SK-N-DZ (cell line): ENCODE data around the gene UPK2.
"Not testable (repeated sequence)": the region's sequence is repeated elsewhere in the genome, so short reads cannot be mapped to it uniquely, and the experiment has no call there.

ENCODE experiments used
- DNase-seq: peaks from one replicate; pipeline ENCODE4 v3.0.0-alpha.2; 2015; ENCODE audit warnings: low spot score

UPK2 gene

DNA sequence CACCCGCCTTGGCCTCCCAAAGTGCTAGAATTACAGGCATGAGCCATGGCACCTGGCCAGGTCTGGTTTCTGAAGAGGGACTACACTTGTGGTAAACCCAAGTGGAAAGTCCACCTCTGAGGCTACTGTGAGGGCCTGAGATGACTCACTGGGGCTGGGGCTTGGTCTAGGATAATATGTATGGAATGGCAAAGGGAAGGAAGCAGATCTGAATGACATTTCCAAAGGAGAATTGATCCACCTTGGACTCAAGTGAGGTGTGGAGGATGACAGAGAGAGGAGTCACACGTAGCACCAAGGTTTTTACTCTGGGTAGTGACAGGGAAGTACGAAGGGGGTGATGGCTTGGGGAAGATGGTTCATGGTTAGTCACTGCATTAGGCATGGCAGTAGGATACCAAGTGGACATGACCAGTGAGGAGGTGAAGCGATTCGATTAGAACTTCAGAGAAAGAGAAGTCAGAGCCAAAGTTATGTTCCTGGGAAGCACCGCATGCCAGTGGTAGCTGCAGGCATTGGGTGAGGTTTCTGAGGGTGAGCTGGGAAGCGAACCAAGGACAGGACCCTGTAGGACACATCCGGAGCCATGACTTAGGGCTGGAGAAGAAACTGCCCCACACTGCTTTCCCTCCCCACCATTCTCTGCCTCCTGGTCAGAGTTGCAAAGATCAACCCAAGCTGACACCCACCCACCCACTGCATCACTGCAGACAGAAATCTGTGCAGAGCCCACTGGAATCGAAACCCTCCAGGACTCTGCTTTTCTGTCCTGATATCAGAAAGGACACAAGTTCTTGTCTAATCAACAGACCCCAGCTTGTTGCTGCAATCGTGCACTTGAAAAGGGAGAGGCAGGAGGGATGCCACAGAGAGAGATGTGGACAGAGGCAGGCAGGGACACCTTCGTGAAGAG is 17.4 kb upstream of the UPK2 start:
- no peak for DNase-seq

DNA sequence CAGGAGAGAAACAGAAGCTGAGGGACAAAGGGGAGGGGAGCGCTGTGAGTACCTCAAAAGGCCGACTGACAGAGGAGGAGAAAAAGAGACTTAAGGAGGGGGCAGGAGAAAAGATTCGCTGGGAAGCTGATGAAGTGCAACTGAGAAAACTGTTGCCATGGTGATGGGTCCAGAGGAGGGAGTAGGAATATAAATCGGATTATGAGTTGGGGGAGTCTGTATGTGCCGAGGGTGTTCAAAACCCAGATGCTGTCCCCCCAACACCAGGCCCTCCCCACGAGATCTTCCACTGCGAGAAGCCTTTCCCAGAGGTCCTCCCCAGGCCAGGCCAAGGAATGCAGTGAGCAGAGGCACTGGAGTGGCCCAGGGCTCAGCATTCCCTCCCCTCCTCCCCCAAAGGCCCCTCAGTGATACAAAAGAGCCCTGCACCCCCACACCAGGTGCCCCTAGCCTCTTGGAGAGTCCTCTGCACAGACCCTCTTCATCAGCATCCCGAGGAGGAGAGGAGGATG is 16.6 kb upstream of the UPK2 start:
- no peak for DNase-seq

DNA sequence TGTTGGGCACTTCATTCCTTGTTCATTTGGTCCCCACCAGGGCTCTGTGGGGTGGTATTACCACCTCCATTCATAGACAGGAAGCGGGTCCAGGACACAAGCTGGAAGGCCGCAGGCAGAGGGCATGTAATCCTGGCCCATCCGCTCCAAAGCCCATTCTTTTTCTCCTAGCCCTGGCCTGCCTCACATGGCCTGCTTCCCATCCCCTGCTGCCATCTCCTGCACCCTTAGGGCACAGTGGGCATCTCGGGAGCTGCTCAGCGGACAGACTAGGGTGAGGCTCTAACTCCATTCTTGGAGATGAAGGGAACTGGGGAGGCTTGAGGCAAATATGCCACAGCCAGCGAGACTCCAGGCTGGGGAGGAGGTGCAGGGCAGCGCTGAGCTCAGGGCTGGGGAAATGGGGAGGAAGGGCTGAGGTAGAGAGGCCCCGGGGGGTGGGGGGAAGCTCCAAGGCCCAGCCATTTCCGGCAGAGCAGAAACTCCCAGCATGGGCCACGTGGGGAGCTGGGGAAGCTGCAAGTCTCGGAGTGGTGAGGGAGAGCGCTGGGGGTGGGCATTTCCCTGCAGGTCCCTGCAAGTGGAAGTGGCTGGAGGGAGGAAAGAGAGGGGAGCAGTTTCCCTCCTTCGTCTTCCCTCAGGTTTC is 16.0 kb upstream of the UPK2 start:
- DNase-seq, result peak; percentile 51

DNA sequence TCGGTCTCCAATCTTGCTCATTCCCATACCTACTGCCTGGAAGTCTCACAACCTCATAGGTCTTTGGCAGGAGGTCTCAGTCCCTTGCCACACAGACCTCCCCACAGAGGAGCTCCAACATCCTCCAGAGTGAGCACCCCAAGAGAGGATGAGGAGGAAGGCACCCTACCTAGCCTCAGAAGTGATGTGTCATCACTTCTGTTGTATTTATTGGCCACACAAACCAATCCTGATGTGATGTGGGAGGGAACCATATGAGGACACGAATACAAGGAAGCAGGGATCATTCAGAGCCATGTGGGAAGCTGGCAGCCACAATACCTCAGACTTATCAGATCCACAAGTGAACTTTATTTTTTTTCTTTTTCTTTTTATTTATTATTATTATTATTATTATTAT is 9.0 kb upstream of the UPK2 start:
- no peak for DNase-seq

DNA sequence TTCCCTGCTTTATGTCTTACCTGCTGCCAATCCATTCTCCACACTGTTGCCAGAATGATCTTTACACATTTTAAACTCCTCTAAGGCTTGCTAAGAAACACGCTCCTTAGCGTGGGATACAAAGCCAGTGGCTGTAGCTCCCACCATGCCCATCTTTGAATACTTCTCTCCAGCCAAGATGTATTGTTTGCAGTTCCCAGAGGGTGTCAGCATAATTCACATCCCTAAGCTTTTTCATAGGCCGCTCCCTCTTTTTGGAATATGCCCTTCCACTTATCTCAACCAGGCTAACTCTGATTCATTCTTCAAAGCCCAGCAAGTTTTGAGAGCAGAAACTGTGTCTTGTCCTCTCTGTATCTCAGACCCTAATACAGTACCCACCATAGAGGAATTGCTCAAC is 8.1 kb upstream of the UPK2 start:
- no peak for DNase-seq

DNA sequence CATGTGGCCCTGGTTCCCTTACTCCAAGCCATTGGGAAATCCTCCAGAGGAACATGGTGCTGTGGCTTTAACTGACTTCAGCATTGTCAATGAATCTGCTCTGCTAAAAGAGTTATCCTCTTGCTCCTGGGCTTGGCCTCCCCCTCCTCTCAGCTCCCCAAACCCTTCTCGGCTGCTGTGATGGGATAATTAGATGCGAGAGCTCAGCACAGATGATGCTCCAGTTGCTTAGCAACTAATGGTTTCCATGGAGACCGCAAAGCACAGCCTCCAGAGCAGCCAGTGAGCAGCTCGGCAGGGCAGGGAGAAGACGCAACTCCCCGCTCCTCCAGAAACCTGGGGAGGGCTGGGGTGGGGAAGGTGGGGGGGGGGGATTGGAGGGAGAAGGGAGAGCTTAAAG is 2.8 kb upstream of the UPK2 start:
- peak; percentile 95 for DNase-seq

DNA sequence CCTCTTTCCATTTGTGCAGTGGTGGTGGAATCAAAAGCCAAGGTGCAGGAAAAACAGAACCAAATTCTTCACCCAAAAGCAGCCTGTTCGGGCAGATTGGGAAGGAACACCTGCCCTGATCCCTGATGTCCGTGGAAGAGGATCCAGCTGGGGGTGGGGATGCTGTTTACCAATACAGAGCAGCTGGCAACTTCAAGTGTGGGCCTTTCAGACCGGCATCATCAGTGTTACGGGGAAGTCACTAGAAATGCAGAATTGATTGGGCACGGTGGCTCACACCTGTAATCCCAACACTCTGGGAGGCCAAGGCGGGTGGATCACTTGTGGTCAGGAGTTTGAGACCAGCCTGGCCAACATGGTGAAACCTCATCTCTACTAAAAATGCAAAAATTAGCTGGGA is 2.1 kb upstream of the UPK2 start:
- DNase-seq, result not testable (repeated sequence)

DNA sequence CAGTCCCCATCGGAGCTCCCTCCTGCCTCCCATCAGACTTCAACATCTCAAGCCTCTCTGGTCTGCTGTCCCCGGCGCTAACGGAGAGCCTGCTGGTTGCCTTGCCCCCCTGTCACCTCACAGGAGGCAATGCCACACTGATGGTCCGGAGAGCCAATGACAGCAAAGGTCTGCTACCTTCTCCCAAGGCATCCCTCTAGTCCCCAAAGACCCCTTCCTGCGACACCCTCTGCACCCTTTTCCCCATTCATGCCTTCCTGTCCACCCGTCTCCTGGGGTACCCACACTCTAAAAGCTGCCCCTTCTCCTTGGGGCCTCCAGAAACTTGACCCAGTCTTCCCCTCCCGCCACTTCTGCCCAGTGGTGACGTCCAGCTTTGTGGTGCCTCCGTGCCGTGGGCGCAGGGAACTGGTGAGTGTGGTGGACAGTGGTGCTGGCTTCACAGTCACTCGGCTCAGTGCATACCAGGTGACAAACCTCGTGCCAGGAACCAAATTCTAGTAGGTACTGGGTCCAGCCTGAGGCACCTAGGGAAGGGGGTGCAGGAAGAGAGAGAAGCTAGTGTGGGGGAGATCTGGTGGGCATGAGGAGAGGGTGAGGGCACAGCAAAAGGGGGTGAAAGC is 860 bp downstream of the UPK2 start:
- DNase-seq, result no peak

DNA sequence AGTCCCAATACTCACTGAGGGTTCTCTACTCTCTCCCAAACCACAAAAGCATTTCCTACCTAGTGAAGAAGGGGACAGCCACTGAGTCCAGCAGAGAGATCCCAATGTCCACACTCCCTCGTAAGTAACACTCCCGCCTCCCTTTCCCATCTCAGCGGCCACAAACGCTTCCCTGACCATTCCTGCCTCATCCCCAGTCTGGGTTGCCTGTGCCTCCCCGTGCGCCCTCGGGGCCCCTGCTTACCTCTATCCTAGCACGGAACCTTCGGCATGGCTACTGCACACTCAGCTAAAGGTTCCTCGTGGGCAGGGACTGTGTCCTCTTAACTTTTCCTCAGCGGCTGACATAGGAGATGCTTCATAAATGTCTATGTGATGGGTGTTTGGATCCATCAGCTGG is 1.5 kb downstream of the UPK2 start:
- DNase-seq, result no peak

DNA sequence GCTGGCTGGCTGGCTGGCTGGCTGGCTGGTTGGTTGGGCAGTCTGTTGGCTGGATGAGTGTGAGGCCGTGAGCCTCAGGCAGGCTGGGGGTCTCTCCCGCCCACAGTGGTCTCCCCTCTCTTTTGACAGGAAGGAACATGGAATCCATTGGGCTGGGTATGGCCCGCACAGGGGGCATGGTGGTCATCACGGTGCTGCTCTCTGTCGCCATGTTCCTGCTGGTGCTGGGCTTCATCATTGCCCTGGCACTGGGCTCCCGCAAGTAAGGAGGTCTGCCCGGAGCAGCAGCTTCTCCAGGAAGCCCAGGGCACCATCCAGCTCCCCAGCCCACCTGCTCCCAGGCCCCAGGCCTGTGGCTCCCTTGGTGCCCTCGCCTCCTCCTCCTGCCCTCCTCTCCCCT is 1.9 kb downstream of the UPK2 start:
- DNase-seq, result no peak

DNA sequence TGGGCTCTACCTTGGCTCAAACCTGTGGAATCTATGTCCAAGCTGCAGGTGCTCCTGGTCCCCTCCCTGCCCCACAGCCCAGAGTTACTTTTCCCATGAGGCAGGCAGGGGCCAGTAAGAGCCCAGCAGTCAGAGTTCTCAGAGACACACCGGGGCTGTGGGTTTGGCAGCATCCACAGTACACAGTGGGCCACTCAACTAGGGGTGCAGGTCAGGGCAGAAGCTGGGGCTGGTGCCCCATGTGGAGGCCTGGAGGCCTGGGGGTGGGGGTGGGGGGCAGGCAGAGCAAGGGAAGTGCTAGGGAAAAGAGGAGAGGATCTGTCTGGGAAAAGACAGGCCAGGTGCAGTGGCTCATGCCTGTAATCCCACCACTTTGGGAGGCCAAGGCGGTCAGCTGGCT is 2.5 kb downstream of the UPK2 start:
- DNase-seq, result no peak

DNA sequence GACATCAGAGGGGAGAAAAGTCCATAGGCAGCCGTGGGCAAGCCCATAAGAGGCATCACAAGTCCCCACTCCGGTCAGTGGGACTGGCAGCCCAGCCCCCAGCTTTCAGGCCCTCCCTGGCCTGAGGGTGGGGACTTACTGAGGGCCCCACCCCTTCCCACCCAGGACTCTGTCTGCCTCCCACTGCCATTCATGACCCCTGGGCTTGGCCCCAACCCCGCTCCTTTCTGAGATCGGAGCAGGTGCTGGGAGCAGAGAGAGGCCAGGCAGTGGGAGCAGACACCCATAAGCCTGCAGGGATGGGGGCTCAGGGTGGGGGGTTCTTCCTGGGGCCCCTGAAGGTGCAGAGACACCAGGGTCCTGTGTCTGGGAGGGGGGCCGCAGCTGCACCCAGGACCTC is 5.1 kb downstream of the UPK2 start:
- no peak for DNase-seq

DNA sequence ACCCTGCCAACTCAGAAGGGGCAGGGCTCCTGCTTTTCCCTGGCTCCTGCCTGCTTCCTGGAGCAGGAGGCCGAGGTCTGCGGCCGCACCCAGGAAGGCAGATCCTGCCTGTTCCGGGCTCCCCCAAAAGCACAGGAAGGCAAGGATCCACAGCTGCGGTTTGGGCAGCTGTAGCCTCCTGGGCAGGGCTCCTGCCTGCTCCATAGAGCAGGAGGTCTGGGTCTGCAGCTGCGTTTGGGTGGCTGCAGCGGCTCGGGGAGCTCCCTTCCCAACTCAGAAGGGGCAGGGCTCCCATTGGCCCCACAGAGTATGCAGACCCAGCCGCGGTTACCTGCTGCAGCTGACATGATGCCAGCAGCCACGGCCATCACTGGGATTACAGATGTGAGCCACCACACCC is 5.5 kb downstream of the UPK2 start:
- DNase-seq, result no peak

DNA sequence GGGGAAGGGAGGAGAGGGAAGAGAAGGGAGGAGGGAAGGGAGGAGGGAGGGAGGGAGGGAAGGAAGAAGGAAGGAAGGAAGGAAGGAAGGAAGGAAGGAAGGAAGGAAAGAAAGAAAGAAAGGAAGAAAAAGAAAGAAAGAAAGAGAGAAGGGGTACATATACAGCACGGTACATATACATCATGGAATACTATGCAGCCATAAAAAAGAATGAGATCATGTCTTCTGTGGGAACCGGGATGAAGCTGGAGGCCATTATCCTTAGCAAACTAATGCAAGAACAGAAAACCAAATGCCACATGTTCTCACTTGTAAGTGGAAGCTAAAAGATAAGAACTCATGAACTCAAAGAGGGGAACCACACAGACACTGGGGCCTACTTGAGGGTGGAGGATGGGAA is 13.4 kb downstream of the UPK2 start:
- DNase-seq, result not testable (repeated sequence)

DNA sequence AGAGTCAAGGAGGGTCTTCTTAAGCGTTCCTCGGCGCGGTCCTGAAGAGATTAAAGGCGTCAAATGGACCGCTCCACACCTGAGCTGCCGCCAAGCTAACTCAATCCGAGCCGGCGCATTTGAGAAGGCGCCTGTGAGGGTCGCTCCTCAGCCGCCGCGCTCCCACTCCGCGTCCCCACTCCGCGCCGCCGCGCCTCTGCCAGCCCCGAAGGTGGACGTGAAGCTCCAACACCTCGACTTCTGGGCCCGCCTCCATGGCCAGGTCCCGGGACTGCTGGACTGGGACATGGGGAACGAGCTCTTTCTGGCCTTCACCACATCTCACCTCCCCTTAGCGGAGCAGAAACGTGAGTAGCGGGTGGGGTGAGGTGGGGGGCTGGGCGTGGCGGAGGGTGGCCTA is 15.5 kb downstream of the UPK2 start, which contains the start of gene FOXR1:
TSS of gene FOXR1 (plus strand) at position 116 of the 400 bp plus-strand sequence. CDS start at position 287, 171 bp downstream.
- DNase-seq, result no peak

DNA sequence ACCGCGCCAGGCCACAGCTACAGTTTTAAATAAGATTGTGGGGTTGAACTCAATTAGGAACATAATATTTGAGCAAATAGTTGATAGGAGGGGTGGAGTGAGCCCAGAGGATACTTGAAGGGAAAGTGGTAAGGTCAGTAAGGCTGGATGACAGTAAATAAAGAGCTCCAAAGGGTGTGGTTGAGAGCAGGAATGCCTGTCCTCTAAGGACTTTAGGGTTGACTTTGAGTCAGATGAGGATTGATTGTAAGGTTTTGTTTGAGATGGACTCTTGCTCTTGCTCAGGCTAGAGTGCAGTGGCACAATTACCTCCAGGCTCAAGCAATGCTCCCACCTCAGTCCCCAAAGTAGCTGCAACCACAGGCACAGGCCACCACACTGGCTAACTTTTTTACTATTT is 17.9 kb downstream of the UPK2 start:
- no peak for DNase-seq

DNA sequence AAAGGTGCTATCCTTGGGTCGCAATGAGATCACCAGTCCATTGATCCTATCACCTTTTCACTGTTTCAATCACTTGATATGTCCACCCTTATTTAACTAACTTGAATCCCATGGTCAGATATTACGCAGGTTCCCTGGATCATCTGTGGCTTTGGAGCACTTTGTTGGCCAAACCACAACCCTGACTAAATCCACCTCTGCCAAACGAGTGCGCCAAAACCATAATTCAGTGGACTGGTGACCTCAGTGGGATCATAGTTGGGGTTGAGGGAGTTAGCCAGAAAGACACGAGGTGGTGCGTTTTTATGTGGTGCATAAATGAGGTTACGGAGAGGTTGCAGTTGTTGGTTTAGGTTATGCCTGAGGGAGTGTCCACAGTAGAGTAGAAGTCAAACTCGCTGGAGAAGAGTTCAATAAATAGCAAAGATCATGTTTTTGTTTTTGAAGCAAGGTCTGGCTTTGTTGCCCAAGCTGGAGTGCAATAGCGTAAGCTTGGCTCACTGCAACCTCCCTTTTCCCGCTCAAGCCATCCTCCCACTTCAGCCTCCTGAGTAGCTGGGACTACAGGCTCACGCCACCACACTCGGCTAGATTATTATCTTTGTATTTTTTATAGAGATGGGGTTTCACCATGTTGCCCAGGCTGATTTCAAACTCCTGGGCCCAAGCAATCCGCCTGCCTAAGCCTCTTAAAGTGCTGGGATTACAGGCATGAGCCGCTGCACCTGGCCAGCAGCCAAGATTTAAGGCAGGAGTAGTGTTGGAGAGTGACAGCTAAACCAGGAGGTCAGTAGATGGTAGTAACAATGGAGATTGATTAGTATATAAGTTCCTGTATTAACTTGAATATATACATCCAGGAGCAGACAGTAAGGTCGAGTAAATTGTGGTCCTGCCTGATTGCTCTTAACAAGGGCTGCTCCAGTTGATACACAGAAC is 19.9 kb downstream of the UPK2 start:
- DNase-seq, result no peak

DNA sequence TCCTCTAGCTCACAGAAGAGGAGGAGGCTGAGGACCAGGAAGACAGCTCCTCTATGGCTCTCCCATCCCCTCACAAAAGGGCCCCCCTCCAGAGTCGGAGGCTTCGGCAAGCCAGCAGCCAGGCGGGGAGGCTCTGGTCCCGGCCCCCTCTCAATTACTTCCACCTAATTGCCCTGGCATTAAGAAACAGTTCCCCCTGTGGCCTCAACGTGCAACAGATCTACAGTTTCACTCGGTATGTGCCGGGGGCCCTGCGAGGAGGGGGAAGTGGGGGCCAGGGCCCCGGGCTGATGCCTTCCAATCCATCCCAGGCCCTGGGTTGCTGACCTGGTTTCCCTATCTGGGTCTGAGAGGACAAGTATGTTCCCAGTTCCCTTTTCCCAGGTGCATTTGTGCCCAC is 23.3 kb downstream of the UPK2 start:
- no peak for DNase-seq

DNA sequence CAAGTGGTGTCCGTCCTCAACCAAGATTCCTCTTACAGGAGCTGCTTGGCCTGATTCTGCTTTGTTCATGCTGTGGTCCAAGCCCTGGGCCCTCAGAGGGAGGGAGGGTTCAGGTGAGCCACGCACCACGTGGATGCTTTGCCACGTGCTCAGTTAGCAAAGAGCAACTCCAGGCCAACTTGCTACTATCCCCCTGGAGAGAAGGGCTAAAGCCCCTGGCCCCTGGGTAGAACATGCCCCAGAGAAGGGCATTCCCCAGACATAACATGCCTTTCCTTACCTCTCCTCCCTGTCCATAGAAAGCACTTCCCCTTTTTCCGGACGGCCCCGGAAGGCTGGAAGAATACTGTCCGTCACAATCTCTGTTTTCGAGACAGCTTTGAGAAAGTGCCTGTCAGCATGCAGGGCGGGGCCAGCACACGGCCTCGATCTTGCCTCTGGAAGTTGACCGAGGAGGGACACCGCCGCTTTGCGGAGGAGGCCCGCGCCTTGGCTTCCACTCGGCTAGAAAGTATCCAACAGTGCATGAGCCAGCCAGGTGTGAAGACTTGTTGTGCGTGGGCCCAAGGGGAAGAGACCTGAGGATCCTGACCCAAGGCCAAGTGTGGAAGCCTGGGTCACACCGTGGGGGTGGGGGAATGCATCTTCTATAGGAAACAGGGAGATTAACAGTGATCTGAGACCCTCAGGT is 24.2 kb downstream of the UPK2 start:
- no peak for DNase-seq

DNA sequence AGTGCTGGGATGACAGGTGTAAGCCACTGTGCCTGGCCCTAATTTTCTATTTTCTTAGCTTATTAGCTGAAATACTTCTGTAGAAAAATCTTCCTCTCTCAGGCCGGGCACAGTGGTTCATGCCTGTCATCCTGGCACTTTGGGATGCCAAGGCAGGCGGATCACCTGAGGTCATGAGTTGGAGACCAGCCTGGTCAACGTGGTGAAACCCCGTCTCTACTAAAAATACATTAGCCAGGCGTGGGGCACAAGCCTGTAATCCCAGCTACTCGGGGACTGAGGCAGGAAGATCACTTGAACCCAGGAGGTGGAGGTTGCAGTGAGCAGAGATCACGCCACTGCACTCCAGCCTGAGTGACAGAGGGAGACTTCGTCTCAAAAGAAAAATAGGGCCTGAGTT is 28.2 kb downstream of the UPK2 start:
- not testable (repeated sequence) for DNase-seq

DNA sequence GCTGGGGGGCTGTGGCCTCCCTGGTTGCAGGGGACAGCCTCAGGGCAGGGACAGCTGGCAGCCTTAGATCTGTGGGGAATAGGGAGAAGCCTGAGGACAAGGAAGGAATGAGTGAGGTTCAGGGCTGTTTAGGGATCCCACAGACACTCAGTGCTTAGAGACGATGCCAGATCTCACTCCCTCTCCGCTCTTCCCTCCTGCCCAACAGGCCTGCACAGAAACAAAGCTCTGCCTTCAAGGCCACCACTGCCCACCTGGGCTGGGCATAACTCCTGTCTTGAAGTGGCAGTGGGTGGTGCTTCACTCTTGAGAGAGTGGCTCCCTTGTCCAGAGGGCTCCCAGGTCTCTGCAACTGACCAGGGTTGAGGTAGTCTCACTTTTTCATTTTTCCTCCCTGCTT is 28.7 kb downstream of the UPK2 start:
- DNase-seq, result no peak
